OCI-M2 (cell line): ENCODE data around the gene ERFL.

Source experiments
- DNase-seq: peaks from one replicate; lab custom pipeline; 2025; ENCODE audit not compliant: unreplicated experiment; lab: John Stamatoyannopoulos, UW

ERFL gene

GRCh38 chr19:41928221-41928683 is at the start of gene ERFL:
Gene ERFL, minus strand, starts transcription at chr19:41928449. Its CDS starts 15,530 bp downstream, at chr19:41912919.
- no peak for DNase-seq

DNA sequence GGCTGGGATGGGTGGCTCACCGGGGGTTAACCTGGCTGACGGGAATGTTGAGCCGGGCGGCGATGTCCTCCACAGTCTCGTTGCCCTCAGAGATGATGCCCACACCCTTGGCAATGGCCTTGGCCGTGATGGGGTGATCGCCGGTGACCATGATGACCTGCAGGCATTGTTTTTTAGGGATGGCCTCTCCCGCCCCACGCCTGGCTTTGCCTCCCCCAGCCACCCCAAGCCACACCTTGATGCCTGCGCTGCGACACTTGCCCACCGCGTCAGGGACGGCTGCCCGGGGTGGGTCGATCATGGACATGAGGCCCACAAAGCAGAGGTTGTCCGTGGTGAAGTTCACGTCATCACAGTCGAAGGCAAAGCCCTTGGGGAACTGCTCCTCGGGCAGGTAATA is 49.7 kb upstream of the ERFL start:
- no peak for DNase-seq

GRCh38 chr19:41974652-41975051 is 46.4 kb upstream of the ERFL start:
- DNase-seq, result no peak

DNA sequence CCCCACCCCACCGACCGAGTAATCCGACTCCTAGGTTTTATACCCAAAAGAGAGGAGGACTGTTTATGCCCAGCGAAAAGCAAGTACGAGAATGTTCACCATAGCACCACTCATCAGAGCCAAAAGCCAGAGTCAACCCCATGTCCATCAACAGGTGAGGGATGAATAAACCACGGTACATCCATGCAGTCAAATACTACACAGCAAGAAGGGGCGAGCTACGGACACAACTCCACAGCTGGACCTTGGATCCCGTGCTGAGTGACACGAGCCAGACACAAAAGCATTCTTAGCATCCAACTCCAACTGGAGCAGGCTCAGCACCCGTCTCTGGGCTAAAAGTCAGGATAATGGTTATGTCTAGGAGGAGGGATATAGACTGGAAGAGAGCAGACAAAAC is 43.1 kb upstream of the ERFL start:
- DNase-seq, result no peak

- no peak for DNase-seq
These were observed 41.7 kb upstream of the ERFL start for GRCh38 chr19:41969772-41970458.

DNA sequence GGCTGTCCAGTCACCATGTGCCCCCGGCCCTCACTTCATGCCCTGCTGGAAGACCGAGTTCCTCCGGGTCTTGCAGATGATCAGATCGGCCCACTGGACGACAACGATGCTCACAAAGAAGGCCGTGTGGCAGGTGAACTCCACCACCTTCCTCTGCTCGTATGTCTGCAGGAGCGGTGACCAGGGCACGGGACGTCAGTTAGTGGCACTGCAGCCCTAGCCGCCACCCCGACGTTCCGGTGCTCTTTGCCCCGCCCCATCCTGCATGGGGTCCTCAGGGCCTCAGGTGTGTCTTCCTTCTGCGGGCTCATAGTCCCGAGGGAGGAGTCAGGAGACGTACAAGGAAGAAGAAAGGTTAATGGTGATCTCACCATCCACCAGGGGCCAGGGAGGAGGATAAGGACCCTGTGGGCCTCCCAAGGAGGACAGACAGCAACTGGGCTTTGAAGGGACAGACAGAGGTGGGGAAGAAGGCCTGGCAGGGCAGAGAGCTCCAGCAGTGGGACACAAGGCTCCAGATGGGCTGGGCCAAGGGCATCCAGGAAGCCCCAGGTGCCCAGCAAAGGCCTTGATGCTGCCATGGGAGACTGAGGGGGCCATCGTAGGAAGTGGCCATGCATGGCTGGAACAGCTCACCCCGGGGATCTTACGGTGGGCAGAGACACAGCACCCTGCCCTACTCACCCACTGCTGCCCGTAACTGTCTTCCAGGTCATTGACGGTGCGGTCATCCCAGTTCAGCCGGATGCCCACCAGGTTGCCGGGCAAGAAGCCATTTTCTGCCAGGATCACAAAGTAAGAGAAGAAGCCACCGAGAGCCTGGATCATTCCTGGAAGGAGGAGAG is 40.7 kb upstream of the ERFL start:
- DNase-seq, result no peak

GRCh38 chr19:41967054-41967783 is 39.0 kb upstream of the ERFL start:
- DNase-seq, result no peak

DNA sequence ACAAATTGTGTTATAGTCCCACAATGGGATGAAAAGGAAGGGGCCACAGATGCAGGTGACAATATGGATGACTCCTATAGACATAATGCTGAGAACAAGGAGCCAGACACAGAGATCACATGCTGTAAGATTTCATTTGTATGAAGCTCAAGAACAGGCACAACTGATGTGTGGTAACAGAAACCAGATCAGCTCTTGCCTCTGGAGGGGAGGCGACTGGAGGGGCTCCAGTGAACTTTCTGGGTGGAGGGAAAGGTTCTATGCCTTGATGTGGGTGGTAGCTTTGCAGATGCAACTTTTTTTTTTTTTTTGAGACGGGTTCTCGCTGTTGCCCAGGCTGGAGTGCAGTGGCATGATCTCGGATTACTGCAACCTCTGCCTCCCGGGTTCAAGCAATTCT is 36.9 kb upstream of the ERFL start:
- no peak for DNase-seq

DNA sequence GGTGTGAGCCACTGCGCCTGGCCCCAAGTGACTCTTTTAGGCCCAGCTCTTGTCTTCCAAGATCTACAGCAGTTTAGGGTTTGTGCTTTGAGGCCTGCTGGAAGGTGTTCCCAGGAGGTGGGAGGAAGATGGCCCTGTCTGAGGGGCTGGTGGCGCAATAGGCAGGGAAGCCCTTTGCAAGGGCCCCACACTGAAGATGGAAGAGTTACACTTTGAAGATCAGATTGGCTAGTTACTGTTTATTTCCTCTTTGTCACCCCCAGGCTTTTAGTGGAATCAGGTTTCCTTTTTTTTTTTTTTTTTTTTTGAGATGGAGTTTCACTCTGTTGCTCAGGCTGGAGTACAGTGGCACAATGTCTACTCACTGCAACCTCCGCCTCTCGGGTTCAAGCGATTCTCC is 32.7 kb upstream of the ERFL start:
- DNase-seq, result no peak

GRCh38 chr19:41959056-41960053 is 31.1 kb upstream of the ERFL start, which contains the start of gene RABAC1:
Gene RABAC1, minus strand, starts transcription at chr19:41959321. Its CDS starts 29 bp downstream, at chr19:41959292.
- peak; percentile 46 for DNase-seq

GRCh38 chr19:41958367-41959055 is 30.3 kb upstream of the ERFL start:
- DNase-seq, result no peak

GRCh38 chr19:41957838-41958366 is 29.7 kb upstream of the ERFL start:
- no peak for DNase-seq

DNA sequence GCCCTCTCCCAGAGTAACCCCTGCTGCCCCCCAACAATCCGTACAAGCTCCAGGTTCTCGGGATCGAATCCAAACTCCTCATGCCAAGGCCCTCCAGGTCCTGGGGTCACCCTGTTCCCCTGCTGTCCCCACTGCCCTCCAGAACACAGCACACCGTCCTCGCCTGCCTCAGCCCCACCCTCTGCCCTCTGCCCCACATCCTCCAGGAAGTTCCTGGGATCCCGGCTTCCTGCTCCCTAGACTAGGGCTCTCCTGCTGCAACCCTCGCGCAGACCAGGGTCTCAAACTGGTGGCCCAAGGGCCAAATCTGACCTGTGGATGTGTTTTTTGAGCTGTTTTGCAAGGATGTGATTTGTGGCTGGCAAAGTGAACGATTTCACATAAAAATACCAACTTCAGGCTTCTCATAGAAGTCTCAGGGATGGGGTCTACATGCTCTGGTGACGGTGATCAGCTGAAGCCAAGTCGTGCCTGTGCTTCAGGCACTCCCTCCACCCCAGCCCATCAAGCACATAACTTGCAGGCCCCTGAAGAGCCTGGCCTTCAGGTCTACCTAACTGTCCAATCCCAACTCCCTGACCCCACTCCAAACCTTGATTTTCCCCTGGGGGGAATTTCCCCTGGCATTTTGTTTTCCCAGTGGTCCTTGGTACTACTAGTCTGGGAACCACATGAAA is 29.1 kb upstream of the ERFL start:
- DNase-seq, result no peak

- DNase-seq, result no peak
These were observed 28.4 kb upstream of the ERFL start for GRCh38 chr19:41956621-41957020.

DNA sequence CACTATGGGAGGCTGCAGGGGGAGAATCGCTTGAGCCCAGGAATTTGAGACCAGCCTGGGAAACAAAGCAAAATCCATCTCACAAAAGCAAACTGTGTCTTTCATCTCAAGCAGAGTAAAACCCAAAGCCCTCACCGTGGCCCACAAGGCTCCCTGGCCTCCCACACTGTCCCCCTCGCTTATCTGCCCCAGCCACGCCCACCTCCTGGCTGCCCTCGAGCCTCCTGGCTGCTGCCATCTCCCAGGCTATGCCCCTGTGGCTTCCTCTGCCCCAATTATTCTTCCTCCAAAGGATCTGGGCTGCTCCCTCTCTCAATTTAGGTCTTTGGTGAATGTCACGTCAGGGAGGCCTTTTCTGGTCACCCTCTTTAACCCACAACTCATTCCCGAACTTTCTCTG is 27.3 kb upstream of the ERFL start:
- DNase-seq, result no peak

DNA sequence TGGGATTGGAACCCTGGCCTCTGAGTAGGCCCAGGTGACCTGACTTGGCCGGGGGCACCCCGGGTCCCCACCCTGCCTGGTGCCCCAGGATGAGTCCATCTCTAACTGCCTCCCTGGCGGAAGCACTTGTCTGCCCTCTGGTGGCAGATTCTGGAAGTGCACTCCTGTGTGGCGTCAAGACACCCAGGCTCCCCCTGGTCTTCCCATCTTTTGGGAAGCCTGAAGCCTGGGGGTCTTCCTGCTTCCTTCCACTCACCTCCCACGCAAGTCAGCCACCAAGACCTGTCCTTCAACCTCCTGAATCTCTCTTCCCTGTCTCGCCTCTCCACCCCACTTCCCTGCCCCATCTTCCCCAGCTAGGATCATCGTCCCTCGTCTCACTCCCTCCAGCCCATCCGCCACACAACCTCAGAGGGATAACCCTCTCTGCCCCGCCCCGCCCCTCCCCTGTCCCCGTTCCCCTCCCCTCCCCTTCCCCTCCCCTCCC is 23.5 kb upstream of the ERFL start:
- DNase-seq, result no peak

DNA sequence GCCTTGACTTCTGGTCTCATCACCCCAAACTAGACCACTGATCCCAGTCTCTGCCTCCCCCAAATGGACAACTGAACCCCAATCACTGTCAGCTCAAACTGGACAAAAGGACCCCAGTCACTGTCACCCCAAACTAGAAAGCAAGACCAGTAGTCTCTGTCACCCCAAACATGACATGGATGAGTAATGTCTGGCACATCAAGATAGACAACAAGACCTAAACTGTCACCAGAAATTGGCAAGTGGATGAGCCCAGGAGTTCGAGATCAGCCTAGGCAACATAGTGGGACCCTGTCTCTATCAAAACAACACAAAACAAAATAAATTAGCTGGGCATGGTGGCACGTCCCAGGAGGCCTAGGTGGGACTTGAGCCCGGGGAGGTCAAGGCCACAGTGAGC is 18.8 kb upstream of the ERFL start:
- DNase-seq, result no peak

DNA sequence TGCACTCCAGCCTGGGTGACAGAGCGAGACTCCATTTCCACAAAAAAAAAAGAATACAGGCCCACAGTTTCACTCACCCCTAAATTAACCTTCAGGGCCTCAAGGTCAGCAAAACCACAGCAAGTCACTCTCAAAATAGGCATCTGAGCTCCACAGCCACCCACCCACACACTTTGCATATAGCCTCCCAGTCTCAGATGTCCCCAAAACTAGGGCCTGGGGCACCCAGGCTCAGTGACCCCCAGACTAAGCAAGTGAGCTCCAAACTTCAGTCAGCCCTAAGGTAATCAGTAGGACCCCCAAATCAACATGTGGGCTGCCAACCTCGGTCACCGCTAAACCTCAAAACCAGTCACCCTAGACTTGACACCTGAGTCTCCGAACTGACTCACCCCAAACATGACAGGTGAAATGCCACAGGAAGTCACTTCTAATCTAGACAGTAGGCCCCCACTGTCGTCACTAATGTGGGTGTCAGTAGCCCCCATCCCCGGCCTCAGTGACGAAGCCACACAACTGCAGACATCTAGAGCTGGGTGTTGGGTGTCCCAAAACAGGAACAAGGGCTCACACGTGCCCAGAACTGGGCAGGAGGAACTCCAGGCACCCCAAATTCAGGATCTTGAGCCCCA is 17.0 kb upstream of the ERFL start:
- no peak for DNase-seq
